Liver (tissue), 3 donors: Measurements from ENCODE around the gene GPR65.

Experiments
- HNF4G ChIP-seq: IDR thresholded peaks from 2 replicates; pipeline ENCODE4 v1.6.1; 2016; ENCODE audit warnings: antibody characterized with exemption
- RAD21 ChIP-seq, 2 donors: IDR thresholded peaks; 2 replicates each; pipeline ENCODE4 v1.6.1; 2016; ENCODE audit warnings: antibody characterized with exemption in 2 of 2, mild to moderate bottlenecking in 2 of 2
- TAF1 ChIP-seq: conservative IDR thresholded peaks from 2 replicates; pipeline ENCODE4 v1.6.1; 2016; ENCODE audit warnings: antibody characterized with exemption, mild to moderate bottlenecking
- YY1 ChIP-seq: IDR thresholded peaks from 2 replicates; pipeline ENCODE4 v1.6.1; 2016; ENCODE audit warnings: antibody characterized with exemption, mild to moderate bottlenecking
- TF ChIP-seq, protein P1 (sequence below): IDR thresholded peaks from 2 replicates; pipeline ENCODE4 v1.6.1; 2016; ENCODE audit warnings: antibody characterized with exemption
- TF ChIP-seq, protein P2 (sequence below): fragments of 150-350 bp; IDR thresholded peaks from 2 replicates; pipeline ENCODE4 v1.5.1; 2017; ENCODE audit warnings: improper control_type of control experiment, low read depth, low read length; ENCODE audit not compliant: missing input control
- TF ChIP-seq, protein P3 (sequence below): IDR thresholded peaks from 2 replicates; pipeline ENCODE4 v1.6.1; 2016; ENCODE audit warnings: antibody characterized with exemption, mild to moderate bottlenecking
- donor health status: healthy.
- donor health status: healthy.

DNA sequence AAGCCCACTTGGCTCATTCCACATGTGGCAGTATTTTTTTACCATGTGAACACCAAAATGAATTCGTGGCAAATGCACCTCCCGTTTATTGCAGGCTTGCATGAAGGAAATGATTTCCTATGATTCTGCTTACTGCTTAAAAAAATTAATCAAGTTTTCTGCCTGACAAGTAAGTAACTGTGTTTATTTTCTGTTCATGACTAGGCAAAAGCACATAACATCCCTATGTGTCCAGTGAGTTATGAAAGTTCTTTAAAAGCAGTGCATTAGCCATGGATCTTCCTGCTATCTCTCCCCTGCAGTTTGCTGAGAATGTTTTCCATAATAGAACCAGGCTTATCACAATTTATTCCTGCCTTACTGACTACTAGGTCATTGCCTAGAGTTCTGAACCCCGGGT, 20.4 kb downstream of the GPR65 start:
- TF ChIP-seq, protein P1, sequence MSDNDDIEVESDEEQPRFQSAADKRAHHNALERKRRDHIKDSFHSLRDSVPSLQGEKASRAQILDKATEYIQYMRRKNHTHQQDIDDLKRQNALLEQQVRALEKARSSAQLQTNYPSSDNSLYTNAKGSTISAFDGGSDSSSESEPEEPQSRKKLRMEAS = no peak
- TF ChIP-seq HNF4G (no peak), TAF1 (no peak), YY1 (no peak), RAD21 (IDR thresholded peaks at IDR 0.05) (no peak)
- TF ChIP-seq, protein P2, sequence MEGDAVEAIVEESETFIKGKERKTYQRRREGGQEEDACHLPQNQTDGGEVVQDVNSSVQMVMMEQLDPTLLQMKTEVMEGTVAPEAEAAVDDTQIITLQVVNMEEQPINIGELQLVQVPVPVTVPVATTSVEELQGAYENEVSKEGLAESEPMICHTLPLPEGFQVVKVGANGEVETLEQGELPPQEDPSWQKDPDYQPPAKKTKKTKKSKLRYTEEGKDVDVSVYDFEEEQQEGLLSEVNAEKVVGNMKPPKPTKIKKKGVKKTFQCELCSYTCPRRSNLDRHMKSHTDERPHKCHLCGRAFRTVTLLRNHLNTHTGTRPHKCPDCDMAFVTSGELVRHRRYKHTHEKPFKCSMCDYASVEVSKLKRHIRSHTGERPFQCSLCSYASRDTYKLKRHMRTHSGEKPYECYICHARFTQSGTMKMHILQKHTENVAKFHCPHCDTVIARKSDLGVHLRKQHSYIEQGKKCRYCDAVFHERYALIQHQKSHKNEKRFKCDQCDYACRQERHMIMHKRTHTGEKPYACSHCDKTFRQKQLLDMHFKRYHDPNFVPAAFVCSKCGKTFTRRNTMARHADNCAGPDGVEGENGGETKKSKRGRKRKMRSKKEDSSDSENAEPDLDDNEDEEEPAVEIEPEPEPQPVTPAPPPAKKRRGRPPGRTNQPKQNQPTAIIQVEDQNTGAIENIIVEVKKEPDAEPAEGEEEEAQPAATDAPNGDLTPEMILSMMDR = no peak
- TF ChIP-seq, protein P3, sequence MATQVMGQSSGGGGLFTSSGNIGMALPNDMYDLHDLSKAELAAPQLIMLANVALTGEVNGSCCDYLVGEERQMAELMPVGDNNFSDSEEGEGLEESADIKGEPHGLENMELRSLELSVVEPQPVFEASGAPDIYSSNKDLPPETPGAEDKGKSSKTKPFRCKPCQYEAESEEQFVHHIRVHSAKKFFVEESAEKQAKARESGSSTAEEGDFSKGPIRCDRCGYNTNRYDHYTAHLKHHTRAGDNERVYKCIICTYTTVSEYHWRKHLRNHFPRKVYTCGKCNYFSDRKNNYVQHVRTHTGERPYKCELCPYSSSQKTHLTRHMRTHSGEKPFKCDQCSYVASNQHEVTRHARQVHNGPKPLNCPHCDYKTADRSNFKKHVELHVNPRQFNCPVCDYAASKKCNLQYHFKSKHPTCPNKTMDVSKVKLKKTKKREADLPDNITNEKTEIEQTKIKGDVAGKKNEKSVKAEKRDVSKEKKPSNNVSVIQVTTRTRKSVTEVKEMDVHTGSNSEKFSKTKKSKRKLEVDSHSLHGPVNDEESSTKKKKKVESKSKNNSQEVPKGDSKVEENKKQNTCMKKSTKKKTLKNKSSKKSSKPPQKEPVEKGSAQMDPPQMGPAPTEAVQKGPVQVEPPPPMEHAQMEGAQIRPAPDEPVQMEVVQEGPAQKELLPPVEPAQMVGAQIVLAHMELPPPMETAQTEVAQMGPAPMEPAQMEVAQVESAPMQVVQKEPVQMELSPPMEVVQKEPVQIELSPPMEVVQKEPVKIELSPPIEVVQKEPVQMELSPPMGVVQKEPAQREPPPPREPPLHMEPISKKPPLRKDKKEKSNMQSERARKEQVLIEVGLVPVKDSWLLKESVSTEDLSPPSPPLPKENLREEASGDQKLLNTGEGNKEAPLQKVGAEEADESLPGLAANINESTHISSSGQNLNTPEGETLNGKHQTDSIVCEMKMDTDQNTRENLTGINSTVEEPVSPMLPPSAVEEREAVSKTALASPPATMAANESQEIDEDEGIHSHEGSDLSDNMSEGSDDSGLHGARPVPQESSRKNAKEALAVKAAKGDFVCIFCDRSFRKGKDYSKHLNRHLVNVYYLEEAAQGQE = no peak
